H9 (cell line): Measurements from ENCODE around the gene RNF41. TPM values are rescaled to one million over a fixed set of nuclear protein-coding genes. Genes with fewer than 3 reads are reported as not detected.

ENCODE experiments used
- DNase-seq: peaks from one replicate; pipeline ENCODE4 v3.0.0-alpha.2; 2017
- H2AFZ ChIP-seq: one replicate; pipeline ENCODE4 v1.6.1; 2013; ENCODE audit warnings: mild to moderate bottlenecking, low read length, control low read depth, moderate library complexity
- H2AK5ac ChIP-seq: 2 replicates; pipeline ENCODE4 v1.6.1; 2013; ENCODE audit warnings: low read length, control low read depth, mixed read lengths; ENCODE audit not compliant: insufficient read length
- H2BK120ac ChIP-seq: one replicate; pipeline ENCODE4 v1.6.1; 2013; ENCODE audit warnings: low read depth, mild to moderate bottlenecking, low read length, control low read depth, inconsistent platforms; ENCODE audit not compliant: poor library complexity, severe bottlenecking
- H2BK12ac ChIP-seq: 2 replicates; pipeline ENCODE4 v1.6.1; 2013; ENCODE audit warnings: low read length, control low read depth, mixed read lengths, low read depth; ENCODE audit not compliant: insufficient read length
- H2BK15ac ChIP-seq: 2 replicates; pipeline ENCODE4 v1.6.1; 2013; ENCODE audit warnings: low read depth, low read length, control low read depth
- H2BK20ac ChIP-seq: one replicate; pipeline ENCODE4 v1.6.1; 2013; ENCODE audit warnings: low read depth, mild to moderate bottlenecking, low read length, control low read depth, inconsistent platforms; ENCODE audit not compliant: poor library complexity, severe bottlenecking
- H2BK5ac ChIP-seq: 2 replicates; pipeline ENCODE4 v1.6.1; 2013; ENCODE audit warnings: low read length, control low read depth, mixed read lengths; ENCODE audit not compliant: insufficient read length
- H3K14ac ChIP-seq: 2 replicates; pipeline ENCODE4 v1.6.1; 2013; ENCODE audit warnings: low read length, control low read depth; ENCODE audit not compliant: insufficient read depth
- H3K18ac ChIP-seq: 2 replicates; pipeline ENCODE4 v1.6.1; 2013; ENCODE audit warnings: low read depth, mild to moderate bottlenecking, mixed read lengths, low read length, control low read depth; ENCODE audit not compliant: insufficient read length
- H3K23ac ChIP-seq: 2 replicates; pipeline ENCODE4 v1.6.1; 2013; ENCODE audit warnings: low read length, control low read depth, mixed read lengths, low read depth; ENCODE audit not compliant: insufficient read length
- H3K23me2 ChIP-seq: 2 replicates; pipeline ENCODE4 v1.6.1; 2013; ENCODE audit warnings: low read depth, mild to moderate bottlenecking, mixed read lengths, low read length, control low read depth; ENCODE audit not compliant: insufficient read length, poor library complexity, severe bottlenecking
- H3K27ac ChIP-seq: 2 replicates; pipeline ENCODE4 v1.5.1; 2013; ENCODE audit warnings: low read length, control low read depth, mixed read lengths, low read depth; ENCODE audit not compliant: insufficient read length
- H3K27me3 ChIP-seq: 2 replicates; pipeline ENCODE4 v1.6.1; 2013; ENCODE audit warnings: low read length, control low read depth, inconsistent platforms; ENCODE audit not compliant: insufficient read depth
- H3K4ac ChIP-seq: 2 replicates; pipeline ENCODE4 v1.6.1; 2013; ENCODE audit warnings: low read depth, mild to moderate bottlenecking, control low read depth, inconsistent platforms, low read length, moderate library complexity
- H3K4me1 ChIP-seq: 2 replicates; pipeline ENCODE4 v1.6.1; 2013; ENCODE audit warnings: low read length, control low read depth, inconsistent platforms; ENCODE audit not compliant: insufficient read depth
- H3K4me2 ChIP-seq: 2 replicates; pipeline ENCODE4 v1.6.1; 2013; ENCODE audit warnings: low read length, control low read depth, mixed read lengths; ENCODE audit not compliant: insufficient read length, insufficient read depth
- H3K56ac ChIP-seq: 2 replicates; pipeline ENCODE4 v1.6.1; 2013; ENCODE audit warnings: low read depth, mild to moderate bottlenecking, mixed read lengths, low read length, control low read depth; ENCODE audit not compliant: insufficient read length
- H3K79me1 ChIP-seq: 2 replicates; pipeline ENCODE4 v1.6.1; 2013; ENCODE audit warnings: low read depth, mild to moderate bottlenecking, moderate library complexity, low read length, control low read depth, inconsistent platforms; ENCODE audit not compliant: insufficient read depth, poor library complexity, severe bottlenecking
- H3K79me2 ChIP-seq: 2 replicates; pipeline ENCODE4 v1.6.1; 2013; ENCODE audit warnings: low read length, control low read depth, inconsistent platforms; ENCODE audit not compliant: insufficient read depth
- H3K9ac ChIP-seq: 2 replicates; pipeline ENCODE4 v1.6.1; 2013; ENCODE audit warnings: low read length, control low read depth, mixed read lengths; ENCODE audit not compliant: insufficient read length; ENCODE audit errors: extremely low read depth
- H3K9me3 ChIP-seq: one replicate; pipeline ENCODE4 v1.6.1; 2013; ENCODE audit warnings: low read depth, low read length, inconsistent platforms; ENCODE audit not compliant: control insufficient read depth
- H3T11ph ChIP-seq: one replicate; pipeline ENCODE4 v1.6.1; 2013; ENCODE audit warnings: mild to moderate bottlenecking, low read length, control low read depth, inconsistent platforms
- H4K20me1 ChIP-seq: one replicate; pipeline ENCODE4 v1.6.1; 2013; ENCODE audit not compliant: control insufficient read depth, insufficient read length, insufficient read depth
- H4K5ac ChIP-seq: 2 replicates; pipeline ENCODE4 v1.6.1; 2013; ENCODE audit warnings: low read depth, mild to moderate bottlenecking, mixed read lengths, low read length, control low read depth; ENCODE audit not compliant: insufficient read length
- H4K8ac ChIP-seq: replicated peaks from 2 replicates; pipeline ENCODE4 v1.6.1; 2013; ENCODE audit warnings: low read length, control low read depth, mixed read lengths, low read depth; ENCODE audit not compliant: insufficient read length
- H4K91ac ChIP-seq: 2 replicates; pipeline ENCODE4 v1.6.1; 2013; ENCODE audit warnings: low read depth, mild to moderate bottlenecking, moderate library complexity, mixed read lengths, low read length, control low read depth; ENCODE audit not compliant: insufficient read length
- H3K27ac Mint-ChIP-seq, 3 experiments: 2 replicates in 2 of 3; 3 replicates in 1 of 3; pipeline ENCODE4 v1.8.0; 2020 to 2021; ENCODE audit warnings: mixed read lengths in 3 of 3, mild to moderate bottlenecking in 1 of 3, moderate library complexity in 1 of 3
- H3K27me3 Mint-ChIP-seq: 2 replicates; pipeline ENCODE4 v1.8.0; 2021; ENCODE audit warnings: low read depth, mild to moderate bottlenecking, moderate library complexity, mixed read lengths
- H3K36me3 Mint-ChIP-seq, 3 experiments: 2 replicates in 2 of 3; 3 replicates in 1 of 3; pipeline ENCODE4 v1.8.0; 2020 to 2021; ENCODE audit warnings: low read depth in 3 of 3, mixed read lengths in 3 of 3; ENCODE audit not compliant: insufficient read depth in 1 of 3
- H3K4me1 Mint-ChIP-seq, 2 experiments: 2 replicates each; pipeline ENCODE4 v1.8.0; 2020; ENCODE audit warnings: mixed read lengths in 2 of 2
- H3K4me3 Mint-ChIP-seq, 2 experiments: 2 replicates in 1 of 2; 3 replicates in 1 of 2; pipeline ENCODE4 v1.8.0; 2020 to 2021; ENCODE audit warnings: mild to moderate bottlenecking in 2 of 2, mixed read lengths in 2 of 2, moderate library complexity in 1 of 2
- H3K9me3 Mint-ChIP-seq, 2 experiments: 2 replicates in 1 of 2; 3 replicates in 1 of 2; pipeline ENCODE4 v1.8.0; 2020; ENCODE audit warnings: mild to moderate bottlenecking in 2 of 2, mixed read lengths in 2 of 2, moderate library complexity in 1 of 2
- CTCF ChIP-seq: fragments of 200-600 bp; sonication (generic); conservative IDR thresholded peaks from 3 replicates; pipeline ENCODE4 v1.8.0; 2021; ENCODE audit warnings: antibody characterized with exemption, mild to moderate bottlenecking
- WGBS: extraction: QIAGEN DNeasy Blood & Tissue Kit; methylation state at CpG from one replicate; pipeline ENCODE4 v1.1.7; 2013; ENCODE audit warnings: missing lambda C conversion rate, low lambda C conversion rate, mixed read lengths; ENCODE audit not compliant: insufficient read length; ENCODE audit errors: extremely low coverage; 5-methylcytosine and 5-hydroxymethylcytosine counted together
- total RNA-seq: library from RNA; stranded (reverse); gene quantifications from 2 replicates; pipeline ENCODE4 v1.2.1, GENCODE V29; 2021

Gene RNF41
- total RNA-seq, 1 experiment from 2014 or later = 60.8 TPM

- Histone ChIP-seq H4K5ac (no peak overlapping the region), H3K27ac (no peak overlapping the region), H3K9me3 (no peaks in the 10 kb centered on the region), H3K23me2 (no peaks in the 10 kb centered on the region), H3K4me1 (no peaks in the 10 kb centered on the region), H3K18ac (no peak overlapping the region), H2BK120ac (no peak overlapping the region), H4K91ac (no peak overlapping the region), H3K9ac (no peak overlapping the region), H2AFZ (no peak overlapping the region), H4K20me1 (peaks cover 2% of the 10 kb centered on the region), H2AK5ac (no peak overlapping the region), H4K8ac (no peak overlapping the region), H3K27me3 (no peaks in the 10 kb centered on the region), H3K4ac (no peak overlapping the region), H2BK15ac (no peak overlapping the region), H3K79me2 (no peaks in the 10 kb centered on the region), H3T11ph (no peak overlapping the region), H3K56ac (no peak overlapping the region), H2BK12ac (no peak overlapping the region), H2BK5ac (no peak overlapping the region), H3K23ac (no peak overlapping the region), H3K14ac (no peak overlapping the region), H3K79me1 (no peaks in the 10 kb centered on the region), H3K4me2 (no peak overlapping the region), H2BK20ac (no peak overlapping the region)
- H3K27ac Mint-ChIP-seq = no peak overlapping the region
- DNase-seq = peak; percentile 27
- H3K4me1 Mint-ChIP-seq = no peaks in the 10 kb centered on the region
- H3K9me3 Mint-ChIP-seq = no peaks in the 10 kb centered on the region; a peak in 1 of 5 replicates
- H3K27me3 Mint-ChIP-seq = no peaks in the 10 kb centered on the region
- no peak overlapping the region for H3K4me3 Mint-ChIP-seq
- WGBS = no CpG with 5 or more reads among the region's 16 CpGs
- peaks cover 50 to 87% (median 80%) of the 10 kb centered on the region in 3 experiments; a peak in 6 of 7 replicates for H3K36me3 Mint-ChIP-seq
- no peak for TF ChIP-seq CTCF
Observed at GRCh38 chr12:56247923-56248322, 26.2 kb upstream of the RNF41 start.
